Lung (tissue), 12 donors: ENCODE results near the gene SIGLEC6. TPM values are rescaled to one million over a fixed set of nuclear protein-coding genes. Genes with fewer than 3 reads are reported as not detected.
A peak's percentile ranks its signal among the peaks of the same experiment; 100 is the strongest.

Experiments
- ATAC-seq: fragments of 200-7000 bp; cut with Tn5 transposase; one replicate; pipeline ENCODE4 v1.9.1; 2020; ENCODE audit warnings: moderate number of reproducible peaks; ENCODE audit not compliant: insufficient read depth, low FRiP score
- DNase-seq, 3 donors: peaks; one replicate each; pipeline ENCODE4 v3.0.0-alpha.2; 2013 to 2017
- H3K27ac ChIP-seq, 2 donors: one replicate each; pipeline ENCODE4 v1.5.1; 2013; ENCODE audit warnings: mild to moderate bottlenecking in 2 of 2, moderate library complexity in 2 of 2, control low read depth in 1 of 2, inconsistent platforms in 1 of 2, low read depth in 1 of 2, low read length in 1 of 2
- H3K27me3 ChIP-seq, 3 donors: one replicate each; pipeline ENCODE4 v1.5.1; 2013; ENCODE audit warnings: low read length in 2 of 3; ENCODE audit not compliant: control insufficient read depth in 3 of 3, insufficient read depth in 3 of 3
- H3K36me3 ChIP-seq, 4 donors: one replicate each; pipeline ENCODE4 v1.5.1; 2013; ENCODE audit warnings: low read length in 4 of 4, mild to moderate bottlenecking in 1 of 4, moderate library complexity in 1 of 4; ENCODE audit not compliant: control insufficient read depth in 4 of 4, insufficient read depth in 4 of 4
- H3K4me1 ChIP-seq, 5 donors: one replicate each; pipeline ENCODE4 v1.5.1; 2013; ENCODE audit warnings: low read length in 5 of 5, mild to moderate bottlenecking in 2 of 5, moderate library complexity in 1 of 5; ENCODE audit not compliant: control insufficient read depth in 5 of 5, insufficient read depth in 5 of 5
- H3K4me3 ChIP-seq: one replicate; pipeline ENCODE4 v1.5.1; 2013; ENCODE audit warnings: mild to moderate bottlenecking, control low read depth, moderate library complexity
- H3K9ac ChIP-seq, 2 donors: one replicate each; pipeline ENCODE4 v1.5.1; 2013; ENCODE audit warnings: low read length in 2 of 2, control low read depth in 1 of 2; ENCODE audit not compliant: insufficient read depth in 1 of 2
- H3K9me3 ChIP-seq, 4 donors: one replicate each; pipeline ENCODE4 v1.5.1; 2013; ENCODE audit warnings: low read length in 3 of 4, mild to moderate bottlenecking in 1 of 4, moderate library complexity in 1 of 4; ENCODE audit not compliant: control insufficient read depth in 4 of 4, insufficient read depth in 3 of 4
- WGBS, 2 donors: extraction: QIAGEN DNeasy Blood & Tissue Kit; methylation state at CpG; one replicate each; pipeline ENCODE4 v1.1.7; 2013; 5-methylcytosine and 5-hydroxymethylcytosine counted together
- polyA plus RNA-seq, 2 donors: library from polyadenylated mRNA; stranded (reverse); fragments of 200-250 nt; gene quantifications; one replicate each; pipeline ENCODE4 v1.2.1, GENCODE V29; 2013
- total RNA-seq, 2 donors: library from RNA; depleted of rRNA in 1 of 2; stranded (reverse); fragments of >200 nt in 1 of 2; gene quantifications; one replicate each; pipeline ENCODE4 v1.2.1, GENCODE V29; 2014 to 2021
- TF ChIP-seq, protein P1 (sequence below): IDR thresholded peaks from 2 replicates; pipeline ENCODE4 v1.5.1; 2012; ENCODE audit warnings: mild to moderate bottlenecking; ENCODE audit errors: control extremely low read depth, extremely low read depth
- donor health status: control.
- donor health status: control.
- donor health status: Bipolar disorder and iron deficiency.
- donor health status: healthy.
- donor health status: DM: yes; HTN: yes; CAD: no.

The SIGLEC6 gene
- total and polyA plus RNA-seq, 4 donors = 0.23 to 5.3 (median 0.45) TPM

DNA sequence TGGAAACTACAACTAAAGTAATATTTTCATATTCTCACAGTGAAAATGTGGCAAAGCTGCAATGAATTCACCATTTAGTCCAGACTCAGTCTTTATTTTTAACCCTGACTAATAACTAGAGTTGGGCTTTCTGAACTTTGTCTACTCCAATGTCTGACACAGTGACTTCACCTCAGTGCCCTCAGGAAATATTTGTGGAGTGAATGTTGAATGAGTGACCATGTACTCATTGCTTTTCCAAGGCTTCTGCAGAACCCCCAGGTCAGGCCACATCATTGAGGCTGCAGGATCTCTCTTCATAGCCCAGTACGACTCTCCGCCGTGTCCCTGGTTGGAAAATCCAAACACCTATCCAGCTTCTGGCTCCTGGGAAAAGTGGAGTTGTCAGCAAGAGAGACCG, 41.4 kb upstream of the SIGLEC6 start:
- DNase-seq (no peak), ATAC-seq (no peak)
- H3K9ac ChIP-seq = no peak overlapping the region
- TF ChIP-seq, protein P1, sequence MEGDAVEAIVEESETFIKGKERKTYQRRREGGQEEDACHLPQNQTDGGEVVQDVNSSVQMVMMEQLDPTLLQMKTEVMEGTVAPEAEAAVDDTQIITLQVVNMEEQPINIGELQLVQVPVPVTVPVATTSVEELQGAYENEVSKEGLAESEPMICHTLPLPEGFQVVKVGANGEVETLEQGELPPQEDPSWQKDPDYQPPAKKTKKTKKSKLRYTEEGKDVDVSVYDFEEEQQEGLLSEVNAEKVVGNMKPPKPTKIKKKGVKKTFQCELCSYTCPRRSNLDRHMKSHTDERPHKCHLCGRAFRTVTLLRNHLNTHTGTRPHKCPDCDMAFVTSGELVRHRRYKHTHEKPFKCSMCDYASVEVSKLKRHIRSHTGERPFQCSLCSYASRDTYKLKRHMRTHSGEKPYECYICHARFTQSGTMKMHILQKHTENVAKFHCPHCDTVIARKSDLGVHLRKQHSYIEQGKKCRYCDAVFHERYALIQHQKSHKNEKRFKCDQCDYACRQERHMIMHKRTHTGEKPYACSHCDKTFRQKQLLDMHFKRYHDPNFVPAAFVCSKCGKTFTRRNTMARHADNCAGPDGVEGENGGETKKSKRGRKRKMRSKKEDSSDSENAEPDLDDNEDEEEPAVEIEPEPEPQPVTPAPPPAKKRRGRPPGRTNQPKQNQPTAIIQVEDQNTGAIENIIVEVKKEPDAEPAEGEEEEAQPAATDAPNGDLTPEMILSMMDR = no peak
- H3K36me3 ChIP-seq = peaks cover 0 to 21% (median 11%) of the 10 kb centered on the region in 4 donors
- H3K9me3 ChIP-seq = no peaks in the 10 kb centered on the region
- peaks cover 6 to 13% (median 11%) of the 10 kb centered on the region in 5 donors for H3K4me1 ChIP-seq
- H3K27me3 ChIP-seq = peaks cover 0 to 4% (median 0%) of the 10 kb centered on the region in 3 donors
- no peak overlapping the region for H3K27ac ChIP-seq
- WGBS, 2 donors = 99% methylated on average over 4 of the region's 4 CpGs
- no peak overlapping the region for H3K4me3 ChIP-seq

- peaks cover 0 to 21% (median 11%) of the 10 kb centered on the region in 4 donors for H3K36me3 ChIP-seq
- H3K9ac ChIP-seq = no peak overlapping the region
- H3K27me3 ChIP-seq = peaks cover 0 to 9% (median 0%) of the 10 kb centered on the region in 3 donors
- 38 to 57% methylated on average over 3 of the region's 3 CpGs for WGBS, 2 donors
- H3K27ac ChIP-seq = no peak overlapping the region
- H3K9me3 ChIP-seq = no peaks in the 10 kb centered on the region
- peaks cover 6 to 13% (median 11%) of the 10 kb centered on the region in 5 donors for H3K4me1 ChIP-seq
- no peak for ATAC-seq
- no peak for DNase-seq
- TF ChIP-seq, protein P1 = no peak
- H3K4me3 ChIP-seq = no peak overlapping the region
Observed at GRCh38 chr19:51572410-51572809, 40.9 kb upstream of the SIGLEC6 start.

- TF ChIP-seq, protein P1 = no peak
- peaks cover 0 to 15% (median 7%) of the 10 kb centered on the region in 4 donors for H3K36me3 ChIP-seq
- peak overlapping the region; percentile 73 for H3K4me3 ChIP-seq
- H3K9ac ChIP-seq = peak overlapping the region; percentile 66
- no peaks in the 10 kb centered on the region for H3K9me3 ChIP-seq
- no peak overlapping the region for H3K27ac ChIP-seq
- peaks cover 0 to 11% (median 0%) of the 10 kb centered on the region in 3 donors for H3K27me3 ChIP-seq
- WGBS, 2 donors = 6 to 9% methylated on average over 8 of the region's 8 CpGs
- ATAC-seq (no peak), DNase-seq (no peak)
- H3K4me1 ChIP-seq = peaks cover 6 to 13% (median 11%) of the 10 kb centered on the region in 5 donors
Observed at GRCh38 chr19:51571599-51571998, 40.1 kb upstream of the SIGLEC6 start.
